Stimulated activated CD8-positive, alpha-beta memory T cell treated with anti-CD3 and anti-CD28 coated beads, Interleukin-7, amount 100 ng/mL, for 24 hours (primary cell): Measurements from ENCODE around the gene PMS2.
"Not testable (repeated sequence)": the region's sequence is repeated elsewhere in the genome, so short reads cannot be mapped to it uniquely, and the experiment has no call there.

Experiments
- DNase-seq: peaks from one replicate; pipeline ENCODE4 v3.0.0-alpha.2; 2020; ENCODE audit warnings: low read depth

Gene PMS2

DNA sequence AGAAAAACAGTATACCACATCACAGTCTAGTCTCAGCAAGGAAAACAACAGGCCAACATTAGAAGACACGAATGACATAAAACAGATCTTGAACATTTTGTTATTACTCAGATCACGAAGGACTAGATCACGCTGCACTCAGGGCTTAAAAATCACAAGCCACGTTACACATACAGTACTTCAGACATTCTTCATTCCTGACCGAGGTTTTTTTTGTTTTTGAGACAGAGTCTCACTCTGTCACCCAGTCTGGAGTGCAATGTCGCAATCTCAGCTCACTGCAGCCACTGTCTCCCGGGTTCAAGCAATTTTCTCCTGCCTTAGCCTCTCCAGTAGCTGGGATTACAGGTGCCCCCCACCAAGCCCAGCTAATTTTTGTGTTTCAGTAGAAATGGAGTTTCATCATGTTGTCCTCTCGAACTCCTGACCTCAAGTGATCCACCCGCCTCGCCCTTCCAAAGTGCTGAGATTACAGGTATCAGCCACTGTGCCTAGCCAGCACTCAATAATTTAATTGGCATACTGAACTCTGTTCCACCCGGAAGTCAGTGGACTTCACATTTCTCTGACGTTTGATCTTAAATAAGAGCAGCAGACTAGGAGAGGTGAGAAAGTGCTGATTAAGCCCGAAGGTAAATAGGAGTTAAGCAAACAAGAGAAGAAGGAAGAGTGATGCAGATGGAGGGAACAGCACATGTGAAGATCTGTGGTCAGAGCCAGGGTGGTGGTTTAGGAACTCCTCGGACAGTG lies 3.7 kb upstream of the PMS2 start:
- no peak for DNase-seq

DNA sequence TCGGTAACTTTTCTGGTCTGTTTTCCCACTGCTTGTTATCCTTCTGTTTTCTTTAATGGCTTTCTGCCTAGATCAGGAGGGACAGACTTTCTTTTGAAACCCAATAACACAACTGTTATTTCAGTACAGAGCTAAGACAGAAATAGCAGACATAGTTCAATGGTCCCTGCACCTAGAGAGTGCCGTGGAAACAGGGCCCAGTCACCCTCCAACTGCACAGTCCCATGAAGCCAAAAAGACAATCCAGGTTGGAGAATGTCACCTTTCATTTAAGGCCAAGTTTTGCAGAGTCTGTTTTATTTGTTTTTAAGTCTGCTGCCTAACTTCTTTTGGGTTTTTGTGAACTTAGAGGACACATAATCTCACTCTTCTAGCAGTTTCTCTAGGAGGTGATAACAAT lies 2.7 kb upstream of the PMS2 start:
- no peak for DNase-seq

GRCh38 chr7:6010370-6010769 lies 1.5 kb upstream of the PMS2 start:
- DNase-seq = not testable (repeated sequence)

DNA sequence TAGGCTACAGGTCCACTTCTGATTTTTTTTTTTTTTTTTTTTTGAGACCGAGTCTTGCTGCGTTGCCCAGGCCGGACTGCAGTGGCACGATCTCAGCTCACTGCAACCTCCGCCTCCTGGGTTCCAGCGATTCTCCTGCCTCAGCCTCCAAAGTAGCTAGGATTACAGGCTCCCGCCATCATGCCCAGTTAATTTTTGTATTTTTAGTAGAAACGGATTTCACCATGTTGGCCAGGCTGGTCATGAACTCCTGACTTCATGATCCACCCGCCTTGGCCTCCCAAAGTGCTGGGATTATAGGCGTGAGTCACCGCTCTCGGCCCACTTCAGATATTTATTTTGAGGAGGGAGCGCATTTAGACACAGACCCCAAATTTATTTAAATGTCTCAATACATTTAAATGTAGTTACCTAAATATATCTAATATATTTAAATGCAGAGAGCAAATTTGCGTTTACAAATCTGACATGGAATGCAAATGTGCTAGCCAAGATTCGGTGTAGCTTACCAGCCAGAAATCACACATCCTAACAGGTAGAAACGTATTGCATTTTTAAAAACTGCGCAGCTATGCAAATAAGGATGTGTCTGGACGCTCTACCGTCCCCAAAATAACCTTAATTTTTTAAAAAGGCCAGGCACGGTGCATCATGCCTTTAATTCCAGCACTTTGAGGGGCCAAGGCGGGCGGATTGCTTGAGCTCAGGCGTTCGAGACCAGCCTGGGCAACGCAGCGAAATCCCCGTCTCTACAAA lies 836 bp downstream of the PMS2 start:
- not testable (repeated sequence) for DNase-seq

GRCh38 chr7:6007386-6007785 lies 1.5 kb downstream of the PMS2 start:
- DNase-seq = no peak

DNA sequence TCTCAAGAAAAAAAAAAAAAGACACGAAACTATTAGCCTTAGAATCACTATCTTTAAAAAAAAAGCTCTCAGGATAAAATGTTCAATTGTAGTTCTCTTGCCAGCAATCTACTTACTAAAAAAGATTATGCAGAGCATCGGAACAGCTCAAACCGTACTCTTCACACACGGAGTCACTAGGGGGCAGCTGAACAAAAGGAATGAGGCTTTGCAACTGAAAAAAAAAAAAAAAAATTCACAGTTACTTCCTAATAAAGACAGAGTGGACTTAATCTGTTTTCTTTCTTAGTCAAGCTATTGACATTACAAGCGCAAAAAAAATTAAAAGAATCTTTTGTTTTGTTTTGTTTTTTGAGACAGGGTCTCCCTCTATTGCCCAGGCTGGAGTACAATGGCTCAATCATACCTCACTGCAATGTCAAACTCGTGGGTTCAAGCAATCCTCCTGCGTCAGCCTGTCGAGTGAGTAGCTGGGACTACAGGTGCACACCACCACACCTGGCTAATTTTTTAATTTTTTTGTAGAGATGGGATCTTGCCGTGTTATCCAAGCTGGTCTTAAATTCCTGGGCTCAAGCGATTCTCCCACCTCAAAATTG lies 11.5 kb downstream of the PMS2 start:
- DNase-seq = no peak

DNA sequence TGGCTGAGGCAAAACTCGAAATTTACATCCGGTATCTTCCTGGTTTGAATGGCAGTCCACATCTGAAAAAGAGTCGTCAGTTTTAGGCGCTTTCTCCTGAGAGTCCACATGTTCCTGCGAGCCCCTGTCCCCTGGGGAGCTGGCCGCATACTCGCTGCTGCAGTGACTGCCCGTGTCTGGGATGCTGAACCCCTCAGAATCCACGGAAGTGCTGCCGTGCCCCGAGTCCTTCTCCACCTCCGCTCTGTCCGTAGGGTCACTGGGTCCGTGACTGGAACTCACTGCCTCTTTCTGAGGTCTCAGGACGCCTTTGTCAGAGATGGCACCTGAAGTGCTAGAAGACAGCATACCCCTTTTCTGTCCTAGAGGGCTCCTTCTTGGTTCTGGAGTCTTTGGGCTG lies 21.8 kb downstream of the PMS2 start:
- not testable (repeated sequence) for DNase-seq

DNA sequence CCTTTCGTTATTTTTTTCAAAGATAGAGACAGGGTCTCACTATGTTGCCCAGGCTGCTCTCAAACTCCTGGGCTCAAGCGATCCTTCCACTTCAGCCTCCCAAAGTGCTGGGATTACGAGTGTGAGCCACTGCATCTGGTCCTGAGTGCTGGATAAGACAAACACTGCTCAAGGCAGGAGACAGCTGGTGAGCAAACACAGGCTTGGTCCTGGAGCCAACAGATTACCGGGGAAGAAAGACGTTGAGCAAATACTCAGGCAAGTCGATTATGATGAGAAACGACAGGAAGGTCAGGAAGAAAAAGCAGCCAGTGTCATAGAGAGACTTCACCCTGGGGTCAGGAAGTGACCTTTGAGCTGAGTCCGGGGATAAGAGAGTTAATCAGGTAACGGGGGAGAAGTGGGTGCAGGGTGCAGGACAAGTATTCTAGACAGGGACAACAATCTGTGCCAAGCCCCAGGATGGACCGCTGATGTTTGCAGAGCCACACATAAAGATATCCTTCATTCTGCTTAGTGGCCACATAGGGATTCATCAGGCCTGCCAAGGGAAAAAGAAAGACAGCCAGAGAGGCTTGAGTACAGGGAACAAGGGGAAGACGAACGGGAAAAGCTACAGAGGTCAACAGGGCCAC lies 29.1 kb downstream of the PMS2 start:
- DNase-seq = not testable (repeated sequence)

DNA sequence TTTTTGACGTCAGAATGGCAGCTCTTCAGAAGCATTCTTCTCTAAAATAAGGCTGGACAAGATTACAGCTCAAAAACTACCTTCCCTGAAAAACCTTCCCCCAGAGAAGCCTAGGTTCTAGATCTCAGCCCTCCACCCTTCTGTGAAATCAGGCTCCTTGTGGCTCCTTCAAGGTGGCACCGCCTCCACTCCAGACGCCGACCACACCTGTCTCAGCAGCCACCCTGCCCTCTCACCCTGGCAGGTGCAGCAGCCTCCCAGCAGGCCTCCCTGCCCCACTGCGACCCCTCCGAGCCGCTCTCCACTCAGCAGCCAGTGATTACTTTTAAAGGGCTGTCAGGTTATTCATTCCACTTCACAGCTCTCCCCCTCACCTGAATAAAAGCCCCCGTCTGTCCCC lies 35.3 kb downstream of the PMS2 start:
- DNase-seq = not testable (repeated sequence)

- DNase-seq = not testable (repeated sequence)
Measured at GRCh38 chr7:5970347-5970911, 38.4 kb downstream of the PMS2 start, which contains the start of gene RSPH10B. Gene RSPH10B (minus strand): TSS chr7:5970689. CDS start chr7:5967116, 3,573 bp downstream.

DNA sequence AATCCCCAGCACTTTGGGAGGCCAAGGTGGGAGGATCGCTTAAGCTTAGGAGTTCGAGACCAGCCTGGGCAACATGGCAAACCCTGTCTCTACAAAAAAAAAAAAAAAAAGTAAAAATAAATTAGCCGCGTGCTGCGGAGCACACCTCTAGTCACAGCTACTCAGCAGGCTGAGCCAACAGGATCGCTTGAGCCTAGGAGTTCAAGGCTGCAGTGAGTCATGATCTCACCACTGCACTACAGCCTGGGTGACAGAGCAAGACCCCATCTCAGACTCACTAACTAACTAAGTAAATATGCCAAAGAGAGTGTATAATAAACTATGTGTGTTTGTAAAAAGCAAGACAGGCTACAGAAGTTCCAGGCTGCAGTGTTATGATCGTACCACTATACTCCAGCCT lies 45.0 kb downstream of the PMS2 start:
- not testable (repeated sequence) for DNase-seq

DNA sequence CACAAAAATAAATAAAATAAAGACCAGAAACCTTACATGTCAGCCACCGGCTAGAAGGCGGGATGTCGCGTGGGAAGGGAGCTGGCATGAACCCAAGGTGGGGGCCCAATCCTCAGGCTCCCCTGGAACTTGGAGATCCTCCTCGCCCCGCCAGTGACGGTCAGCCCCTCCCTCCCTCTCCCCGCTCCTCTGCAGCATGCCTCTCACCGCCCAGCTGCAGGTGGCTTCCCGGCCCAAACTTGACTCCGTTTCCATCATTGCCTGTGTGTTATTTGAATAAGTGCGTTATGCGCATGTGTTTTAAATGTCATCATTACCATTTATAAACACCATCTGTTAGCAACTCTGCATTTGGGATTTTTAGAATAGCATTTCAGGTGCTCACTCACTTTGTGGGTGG lies 45.6 kb downstream of the PMS2 start:
- DNase-seq = not testable (repeated sequence)

GRCh38 chr7:5934945-5935450 lies 73.9 kb downstream of the PMS2 start:
- DNase-seq = not testable (repeated sequence)

- not testable (repeated sequence) for DNase-seq
Measured at GRCh38 chr7:5931905-5932644, 76.8 kb downstream of the PMS2 start.

DNA sequence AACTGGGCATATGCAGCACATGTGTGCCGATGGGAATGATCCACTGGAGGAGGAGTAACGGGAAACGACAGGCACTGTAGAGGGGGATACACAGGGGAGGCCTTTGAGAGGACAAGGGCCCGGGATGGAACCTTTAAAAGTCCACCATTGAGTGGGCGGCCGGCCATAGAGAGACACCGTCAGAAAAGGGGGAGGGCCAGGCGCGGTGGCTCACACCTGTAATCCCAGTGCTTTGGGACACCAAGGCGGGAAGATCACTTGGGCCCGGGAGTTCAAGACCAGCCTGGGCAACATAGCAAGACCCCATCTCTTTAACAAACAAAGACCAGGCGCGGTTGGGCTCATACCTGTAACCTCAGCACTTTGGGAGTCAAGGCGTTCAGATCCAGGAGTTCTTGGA lies 77.6 kb downstream of the PMS2 start:
- not testable (repeated sequence) for DNase-seq

DNA sequence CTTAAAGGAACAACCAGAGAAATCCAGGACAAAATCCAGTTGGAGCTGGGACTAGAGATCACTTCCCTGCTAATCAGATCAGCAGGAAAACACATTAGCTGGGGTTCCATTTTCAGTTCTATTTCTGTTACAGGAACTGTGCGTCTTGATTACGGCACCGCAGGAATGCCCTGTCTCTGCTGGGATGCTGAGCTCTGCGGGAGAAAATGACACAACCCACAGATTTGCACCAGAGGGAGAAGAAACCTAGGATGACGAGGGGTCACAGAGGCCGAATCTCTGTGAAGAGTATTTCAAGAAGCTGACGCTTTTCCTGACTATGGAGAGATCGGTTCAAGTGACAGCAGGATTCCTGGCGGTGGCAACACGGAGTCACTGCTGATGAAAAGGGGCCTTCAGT lies 78.6 kb downstream of the PMS2 start:
- DNase-seq = not testable (repeated sequence)

DNA sequence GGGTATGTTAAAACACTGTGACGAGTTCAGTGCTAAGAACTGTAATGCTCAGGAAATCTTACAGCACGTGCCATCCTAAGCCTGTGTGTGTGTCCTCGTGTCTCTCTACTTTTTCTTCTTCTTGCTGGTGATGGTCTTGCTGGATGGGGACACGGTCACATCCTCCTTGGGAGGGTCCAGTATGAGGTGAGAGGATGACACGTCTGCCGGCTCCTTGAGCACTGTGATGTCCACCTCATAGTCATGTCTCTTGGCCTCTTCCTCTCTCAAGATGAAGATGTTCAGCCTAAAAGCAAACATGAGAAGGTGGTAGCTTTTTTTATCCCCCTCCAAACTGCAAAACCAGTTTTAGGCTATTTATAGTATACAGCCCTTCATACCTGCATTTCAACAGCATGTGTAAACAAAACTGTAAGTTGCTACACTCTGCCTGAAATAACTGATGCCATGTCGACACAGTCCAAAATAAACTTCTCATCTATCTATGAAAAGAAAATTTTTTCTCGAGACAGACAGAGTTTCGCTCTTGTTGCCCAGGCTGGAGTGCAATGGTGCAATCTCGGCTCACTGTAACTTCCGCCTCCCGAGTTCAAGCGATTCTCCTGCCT lies 82.5 kb downstream of the PMS2 start:
- DNase-seq = not testable (repeated sequence)

- not testable (repeated sequence) for DNase-seq
Measured at GRCh38 chr7:5924630-5925029, 84.2 kb downstream of the PMS2 start.

DNA sequence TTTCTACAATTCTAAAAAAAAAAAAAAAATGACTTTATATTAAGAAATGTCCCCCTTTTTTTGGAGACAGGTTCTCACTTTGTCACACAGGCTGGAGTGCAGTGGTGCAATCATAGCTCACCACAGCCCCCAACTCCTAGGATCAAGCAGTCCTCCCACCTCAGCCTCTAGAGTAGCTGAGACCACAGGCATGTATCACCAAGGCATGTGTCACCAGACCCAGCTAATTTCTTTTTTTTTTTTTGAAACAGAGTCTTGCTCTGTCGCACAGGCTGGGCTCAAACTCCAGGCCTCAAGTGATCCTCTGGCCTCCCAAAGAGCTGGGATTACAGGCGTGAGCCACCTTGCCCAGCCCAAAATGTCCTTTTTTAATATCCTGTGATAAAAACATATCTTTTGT lies 84.7 kb downstream of the PMS2 start:
- not testable (repeated sequence) for DNase-seq
